Right forelimb (tissue), 1 donor: ENCODE results near the gene SLC22A6.
A peak's percentile ranks its signal among the peaks of the same experiment; 100 is the strongest.

Experiments
- DNase-seq: peaks from one replicate; pipeline ENCODE4 v3.0.0-alpha.2; 2018

The SLC22A6 gene, protein sequence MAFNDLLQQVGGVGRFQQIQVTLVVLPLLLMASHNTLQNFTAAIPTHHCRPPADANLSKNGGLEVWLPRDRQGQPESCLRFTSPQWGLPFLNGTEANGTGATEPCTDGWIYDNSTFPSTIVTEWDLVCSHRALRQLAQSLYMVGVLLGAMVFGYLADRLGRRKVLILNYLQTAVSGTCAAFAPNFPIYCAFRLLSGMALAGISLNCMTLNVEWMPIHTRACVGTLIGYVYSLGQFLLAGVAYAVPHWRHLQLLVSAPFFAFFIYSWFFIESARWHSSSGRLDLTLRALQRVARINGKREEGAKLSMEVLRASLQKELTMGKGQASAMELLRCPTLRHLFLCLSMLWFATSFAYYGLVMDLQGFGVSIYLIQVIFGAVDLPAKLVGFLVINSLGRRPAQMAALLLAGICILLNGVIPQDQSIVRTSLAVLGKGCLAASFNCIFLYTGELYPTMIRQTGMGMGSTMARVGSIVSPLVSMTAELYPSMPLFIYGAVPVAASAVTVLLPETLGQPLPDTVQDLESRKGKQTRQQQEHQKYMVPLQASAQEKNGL

DNA sequence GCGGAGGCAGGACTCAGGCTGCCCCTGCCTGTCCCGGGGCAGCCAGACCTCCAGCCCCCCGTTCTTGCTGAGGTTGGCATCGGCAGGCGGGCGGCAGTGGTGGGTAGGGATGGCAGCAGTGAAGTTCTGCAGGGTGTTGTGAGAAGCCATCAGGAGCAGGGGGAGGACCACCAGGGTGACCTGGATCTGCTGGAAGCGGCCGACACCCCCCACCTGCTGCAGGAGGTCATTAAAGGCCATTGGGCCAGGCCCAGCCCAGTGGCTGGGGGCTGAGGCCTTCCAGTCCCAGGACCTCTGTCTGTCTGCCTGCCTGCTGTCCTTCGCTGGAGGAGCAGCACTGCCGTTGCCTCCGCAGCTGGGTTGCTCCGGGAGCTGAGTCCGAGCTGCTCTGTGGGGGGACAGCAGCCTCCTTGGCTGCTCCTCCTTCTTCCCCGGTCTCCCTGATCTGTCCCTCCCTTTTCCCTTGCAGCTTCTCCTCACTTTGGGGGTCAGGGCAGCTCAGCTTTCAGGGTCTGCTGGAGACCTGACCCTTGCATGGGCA is at the start of gene SLC22A6:
Gene SLC22A6, minus strand, starts transcription at position 517 of the 541 bp plus-strand sequence. Its CDS starts 277 bp downstream, at position 240.
- peak; percentile 25 for DNase-seq

DNA sequence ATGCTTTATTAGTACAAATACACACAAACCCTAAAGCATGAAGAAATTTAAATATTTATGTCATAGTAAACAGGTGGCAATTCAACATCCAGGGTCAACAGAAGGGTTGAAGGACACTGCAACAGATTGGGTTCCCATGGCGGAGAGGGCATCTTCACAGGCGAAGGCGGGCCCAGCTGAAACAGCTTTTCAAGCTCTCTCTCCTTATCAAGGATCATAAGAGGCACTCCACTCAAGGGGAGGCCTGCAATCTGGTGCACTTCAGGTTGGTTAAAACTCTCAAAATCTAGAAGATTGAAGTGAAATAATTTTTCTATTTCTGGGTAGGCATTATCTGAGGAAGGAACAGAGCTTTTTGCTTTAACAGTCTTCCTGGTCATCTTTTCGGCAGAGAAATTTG is 47.7 kb upstream of the SLC22A6 start:
- no peak for DNase-seq

DNA sequence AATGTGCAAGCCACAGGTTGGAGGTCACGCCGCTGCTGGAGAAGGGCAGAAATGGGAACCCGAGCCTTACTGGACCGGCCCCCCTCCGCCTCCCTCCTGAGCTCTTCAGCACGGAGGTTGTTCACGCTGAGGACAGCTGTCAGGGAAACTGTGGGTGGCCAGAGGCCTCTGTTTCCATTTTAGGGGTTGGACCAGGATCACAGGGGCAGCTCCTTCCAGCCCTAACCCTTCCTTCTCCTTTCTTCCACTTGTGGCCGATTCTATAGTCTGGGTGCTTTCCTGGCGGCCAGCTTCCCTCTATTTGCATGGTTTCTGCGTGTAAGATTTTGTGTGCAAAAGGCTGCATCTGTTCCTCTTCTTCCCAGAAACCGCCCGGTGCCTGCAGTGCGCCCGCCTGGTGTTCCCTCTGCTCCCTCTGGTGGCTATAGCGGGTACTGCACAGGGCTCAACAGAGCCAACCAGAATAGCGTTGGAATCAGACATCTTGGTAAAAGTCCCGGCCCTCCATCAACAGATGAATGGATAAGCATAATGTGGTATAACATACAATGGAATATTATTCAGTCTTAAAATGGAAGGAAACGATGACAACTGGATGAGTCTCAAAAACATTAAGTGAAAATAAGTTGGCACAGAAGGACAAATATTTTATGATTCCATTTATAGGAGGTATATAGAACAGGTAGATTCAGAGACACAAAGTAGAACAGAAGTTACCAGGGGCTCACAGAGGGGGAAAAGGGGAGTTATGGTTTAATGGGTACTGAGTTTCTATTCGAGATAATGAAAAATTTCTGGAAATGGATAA is 39.3 kb upstream of the SLC22A6 start:
- DNase-seq, result peak; percentile 94

DNA sequence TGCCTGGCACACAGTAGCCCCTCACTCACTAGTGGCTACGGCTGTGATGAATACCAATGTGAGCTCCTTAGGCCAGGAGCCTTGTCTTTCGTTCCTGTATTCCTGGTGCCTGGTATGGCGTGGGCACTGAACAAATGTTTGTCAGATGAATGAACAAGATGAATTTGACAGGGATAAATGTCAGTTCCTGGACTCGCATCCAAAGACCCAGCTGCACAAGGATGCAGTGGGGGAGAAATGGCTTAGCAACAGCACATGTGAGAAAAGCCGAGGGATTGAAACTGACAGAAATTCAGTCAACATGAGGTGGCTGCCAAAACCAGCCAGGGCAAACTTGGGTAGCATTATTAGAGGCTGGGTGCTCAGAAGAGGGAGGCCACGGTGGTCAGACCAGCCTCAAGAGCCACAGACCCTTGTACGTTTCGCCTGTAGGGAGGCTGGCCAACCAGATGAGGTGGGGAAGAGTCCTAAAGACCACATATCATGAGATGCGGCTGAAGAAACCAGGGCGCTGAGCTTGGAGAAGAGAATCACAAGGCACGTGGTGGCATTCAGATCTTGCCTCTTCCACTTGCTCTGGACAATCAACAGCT is 38.6 kb upstream of the SLC22A6 start:
- DNase-seq, result no peak

DNA sequence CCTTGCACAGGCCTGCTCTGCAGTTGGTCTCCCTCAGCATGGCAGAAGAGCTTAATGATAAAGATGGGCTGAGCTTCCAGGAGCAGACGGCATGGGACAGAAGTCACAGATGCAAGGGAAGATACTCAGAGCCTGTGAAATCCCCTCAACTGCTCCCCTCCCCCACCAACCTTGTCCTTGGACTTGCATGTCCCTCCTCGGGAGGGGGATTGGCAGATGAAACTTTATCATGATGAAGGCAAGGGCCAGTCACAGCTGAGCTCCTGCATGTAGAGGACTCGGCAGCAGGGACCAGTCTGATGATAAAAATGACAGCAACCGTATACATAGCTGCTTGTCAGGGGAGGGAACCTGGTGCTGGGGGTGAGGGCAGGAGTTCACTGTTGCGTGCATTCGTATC is 37.7 kb upstream of the SLC22A6 start:
- DNase-seq, result no peak

DNA sequence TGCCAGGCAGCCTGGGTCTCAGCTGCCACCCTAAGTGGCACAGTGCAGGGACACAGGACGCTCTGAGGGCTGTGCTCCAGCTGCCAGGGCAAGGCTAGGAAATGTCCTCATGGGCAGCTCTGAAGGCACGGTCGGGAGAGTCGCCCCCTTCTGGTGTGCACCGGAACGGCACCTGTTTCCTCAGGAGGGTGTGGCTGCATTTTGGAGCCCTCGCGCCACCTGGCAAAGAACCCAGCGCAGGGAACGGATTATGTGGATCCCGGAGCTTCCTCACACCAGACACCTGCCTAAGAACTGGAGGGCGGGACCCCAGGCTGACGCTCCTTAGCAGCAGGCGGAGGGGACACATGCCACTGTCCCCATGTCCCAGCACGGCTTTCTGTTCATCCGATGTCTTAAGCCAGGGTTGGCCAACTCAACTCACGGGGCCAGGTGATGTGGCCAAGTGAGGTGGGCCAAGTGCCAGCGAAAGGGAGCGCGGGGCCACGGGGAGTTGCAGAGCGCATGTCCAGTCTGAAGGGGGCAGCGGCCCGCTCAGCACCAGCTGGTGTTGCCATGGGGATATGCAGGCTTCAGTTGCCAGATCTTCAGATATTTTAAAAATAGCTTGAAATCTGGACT is 36.0 kb upstream of the SLC22A6 start:
- no peak for DNase-seq

DNA sequence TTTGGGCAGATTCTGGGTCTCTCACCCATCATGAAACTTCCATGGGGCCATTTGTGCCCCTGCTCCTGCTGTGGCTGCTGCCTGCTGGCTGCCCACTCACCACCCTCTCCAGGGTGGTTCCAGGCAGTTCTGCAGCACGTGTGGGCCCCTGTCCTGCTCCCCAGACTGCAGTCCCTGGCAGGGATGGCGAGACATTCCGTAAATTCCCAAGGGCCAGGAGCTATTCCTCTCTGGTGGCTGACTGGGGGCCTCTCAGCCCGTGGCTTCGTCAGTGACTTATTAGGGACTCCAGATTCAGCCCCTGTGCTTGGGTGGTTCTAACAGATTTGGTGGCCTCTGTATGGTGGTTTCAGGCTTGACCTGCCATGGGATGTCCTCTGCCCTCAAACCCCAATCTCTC is 34.7 kb upstream of the SLC22A6 start:
- no peak for DNase-seq

DNA sequence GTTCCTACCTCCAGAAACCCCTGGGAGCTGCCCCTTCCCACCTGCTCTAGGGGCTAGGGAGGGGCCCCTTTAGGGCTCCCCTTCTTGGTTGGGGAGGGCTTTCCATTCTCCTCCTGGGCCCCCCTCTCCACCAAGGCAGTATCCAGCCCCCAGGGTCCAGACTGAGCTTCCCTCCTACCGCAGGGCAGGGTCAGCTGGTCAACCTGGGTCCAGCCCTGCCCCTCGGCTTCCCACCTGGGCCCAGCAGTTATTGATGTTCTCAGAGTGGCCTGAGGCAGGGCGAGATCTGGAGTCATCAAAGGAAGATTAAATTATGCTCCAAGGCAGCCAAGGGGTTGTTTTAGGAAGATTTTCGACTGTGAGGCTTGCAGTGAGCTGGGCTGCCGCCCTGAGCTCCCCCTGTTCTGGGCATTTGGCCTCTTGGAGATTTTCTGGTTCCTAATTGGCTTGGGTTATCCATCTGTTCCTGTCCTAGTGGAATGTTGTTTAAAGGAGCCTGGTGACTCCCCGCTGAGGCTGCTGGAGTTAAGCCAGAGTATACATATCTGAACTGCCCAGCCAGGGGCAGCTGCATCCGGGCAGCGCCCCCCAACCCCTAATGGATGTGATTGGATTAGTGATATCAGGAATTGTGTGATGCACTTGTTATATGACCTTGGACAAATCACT is 32.7 kb upstream of the SLC22A6 start:
- DNase-seq, result no peak

DNA sequence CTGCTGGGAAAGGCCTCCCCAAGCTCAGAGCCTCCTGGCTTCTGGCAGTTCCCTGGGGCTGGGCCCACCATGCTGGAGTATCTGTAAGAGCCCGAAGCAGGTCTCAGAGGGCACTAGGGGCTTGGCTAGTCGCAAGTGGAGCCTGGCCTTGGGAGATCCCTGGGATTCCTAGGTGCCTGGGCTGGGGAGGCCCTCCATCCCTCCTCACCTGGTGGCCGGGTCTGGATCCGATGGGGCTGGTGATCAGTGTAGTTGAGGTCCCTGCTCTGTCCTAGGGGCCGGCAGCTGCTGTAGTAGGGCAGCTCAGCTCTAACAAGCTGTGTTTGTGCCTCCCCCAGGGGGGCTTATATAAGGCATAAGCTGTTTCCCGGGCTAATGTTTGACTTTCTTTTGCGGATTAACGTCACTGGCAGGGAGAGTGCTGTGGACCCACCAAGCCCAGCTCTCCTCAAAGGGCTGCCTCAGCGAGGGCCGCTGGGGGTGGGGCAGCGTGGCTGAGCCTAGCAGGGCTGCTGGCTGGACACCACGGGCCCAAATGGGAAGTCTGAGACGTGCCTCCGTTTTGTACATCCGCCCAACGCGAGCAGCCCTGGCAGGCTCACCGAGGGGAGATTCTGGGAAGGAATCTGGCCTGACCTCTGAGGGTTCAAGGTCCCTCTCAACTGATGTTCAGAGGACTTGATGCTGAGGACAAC is 30.9 kb upstream of the SLC22A6 start, which contains the start of gene SLC22A8:
Gene SLC22A8, minus strand, starts transcription at position 321 of the 695 bp plus-strand sequence. CDS start 883 bp downstream, outside the sequence.
- no peak for DNase-seq

DNA sequence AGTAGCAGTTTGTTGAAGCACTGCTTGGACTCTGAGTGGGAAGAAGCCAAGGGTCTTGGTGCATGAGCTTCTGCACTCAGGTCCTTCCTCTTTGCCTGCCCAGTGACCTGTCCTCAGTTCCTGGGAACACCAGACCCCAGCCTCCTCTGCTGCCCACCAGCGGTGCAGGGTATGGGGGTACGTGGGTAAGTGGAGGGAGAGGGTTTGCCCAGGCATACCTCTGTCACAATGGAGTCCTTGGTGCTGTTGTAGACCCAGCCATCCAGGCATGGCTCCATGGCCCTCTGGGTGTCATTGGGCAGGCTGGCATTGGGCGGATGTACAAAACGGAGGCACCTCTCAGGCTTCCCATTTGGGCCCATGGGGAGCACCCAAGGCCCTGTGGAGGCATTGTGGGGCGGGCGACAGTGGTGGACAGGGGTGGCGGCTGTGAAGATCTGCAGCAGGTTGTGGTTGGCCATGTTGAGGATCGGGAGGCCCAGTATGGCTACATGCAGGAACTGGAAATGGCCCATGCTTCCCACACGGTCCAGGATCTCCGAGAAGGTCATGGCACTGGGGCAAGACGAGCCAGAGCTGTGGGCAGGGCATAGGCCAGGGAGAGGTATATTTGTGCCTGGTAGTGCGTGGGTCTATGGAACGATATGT is 29.8 kb upstream of the SLC22A6 start:
- DNase-seq, result no peak

DNA sequence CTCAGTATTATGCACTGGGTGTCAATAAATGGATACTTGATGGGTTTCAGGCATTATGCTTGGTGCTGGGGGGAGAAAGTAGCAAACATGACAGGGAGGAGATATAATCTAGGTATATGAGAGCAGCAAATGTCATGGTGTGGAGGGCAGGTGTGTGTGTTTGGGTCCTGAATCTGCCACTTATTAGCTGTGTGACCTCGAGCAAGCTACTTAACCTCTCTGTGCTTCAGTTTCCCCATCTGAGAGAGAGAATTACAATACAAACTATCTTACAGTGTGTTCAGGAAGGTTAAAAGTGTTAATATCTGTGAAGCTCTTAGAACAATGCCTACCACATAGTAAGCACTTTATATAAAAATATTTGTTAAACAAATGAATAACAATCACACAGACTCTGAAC is 28.1 kb upstream of the SLC22A6 start:
- DNase-seq, result no peak

DNA sequence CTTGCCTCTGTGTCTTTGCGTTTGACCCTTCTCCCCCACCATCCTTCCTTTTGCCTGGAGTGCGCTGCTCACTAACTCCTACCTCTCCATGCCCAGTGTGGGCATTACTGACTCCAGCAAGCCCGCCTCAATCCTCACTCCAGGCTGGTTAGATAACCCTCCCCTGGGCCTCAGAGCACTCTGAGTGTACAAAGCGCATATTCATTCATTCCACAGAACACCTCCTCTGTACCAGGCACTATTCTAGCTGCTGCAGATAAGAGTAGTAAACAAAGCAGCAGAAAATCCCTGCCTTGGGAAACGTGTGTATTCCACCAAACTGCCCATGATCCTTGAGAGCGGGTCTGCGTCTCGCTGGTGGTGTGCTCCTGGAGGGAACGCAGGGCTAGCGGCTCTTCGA is 27.7 kb upstream of the SLC22A6 start:
- no peak for DNase-seq

DNA sequence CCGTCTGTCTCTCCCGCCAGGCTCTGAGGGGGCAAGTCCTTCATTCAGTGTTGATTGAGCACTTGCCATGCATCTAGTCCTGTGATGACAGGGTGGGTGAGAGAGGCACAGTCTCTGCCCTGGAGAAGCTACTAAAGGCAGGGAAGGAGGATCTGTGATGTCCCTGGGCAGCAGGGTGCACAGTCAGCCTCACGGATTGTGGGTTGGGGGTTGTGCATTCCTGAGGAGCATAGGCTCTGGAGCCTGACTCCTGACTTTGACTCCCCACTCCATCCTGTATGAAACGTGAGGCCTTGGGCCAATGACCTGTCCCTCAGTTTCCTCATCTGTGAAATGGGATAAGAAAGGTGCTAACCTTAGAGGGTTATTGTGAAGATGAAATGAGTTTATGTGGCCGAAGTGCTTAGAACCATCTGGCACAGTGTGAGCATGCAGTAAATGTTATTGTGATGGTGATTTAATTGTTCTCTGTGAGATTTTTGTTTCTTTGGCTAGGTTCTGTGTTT is 26.2 kb upstream of the SLC22A6 start:
- no peak for DNase-seq

DNA sequence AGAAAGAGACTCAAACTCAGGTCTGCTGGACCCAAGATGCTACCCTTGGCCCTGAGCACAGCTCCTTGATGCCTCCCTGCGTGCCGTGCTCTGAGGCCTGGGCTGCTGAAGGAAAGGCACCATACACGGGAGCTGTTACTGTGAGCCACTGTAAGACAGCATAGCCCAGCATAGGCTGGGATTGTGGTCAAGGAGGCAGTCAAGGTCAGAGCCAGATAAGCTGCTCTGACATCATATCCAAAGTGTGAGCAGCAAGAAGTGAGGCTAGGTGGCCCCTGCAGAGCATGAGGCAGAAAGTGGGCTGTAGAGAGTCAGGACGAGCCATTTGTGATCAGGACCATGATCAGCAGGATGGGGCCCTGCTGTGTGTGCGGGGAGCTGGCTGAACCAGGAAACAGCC is 23.2 kb upstream of the SLC22A6 start:
- DNase-seq, result no peak

DNA sequence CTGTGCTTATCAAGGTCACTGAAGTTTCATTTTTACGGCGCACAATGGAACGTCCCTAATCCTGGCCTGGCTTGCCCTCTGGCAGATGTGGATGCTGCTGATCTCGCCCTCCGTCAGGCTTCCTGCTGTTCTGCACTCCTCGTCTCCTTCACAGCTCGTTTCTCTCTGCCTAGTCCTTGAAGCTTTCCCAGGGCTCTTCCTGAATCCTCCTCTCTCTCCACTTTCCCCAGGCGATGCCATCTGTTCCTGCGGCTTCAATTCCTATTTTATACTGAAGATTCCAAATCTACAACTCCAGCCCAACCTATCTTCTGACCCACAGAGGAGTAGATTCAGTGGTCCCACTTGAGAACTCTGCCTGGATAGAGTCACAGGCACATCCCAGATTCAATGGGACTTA is 16.7 kb upstream of the SLC22A6 start:
- no peak for DNase-seq

DNA sequence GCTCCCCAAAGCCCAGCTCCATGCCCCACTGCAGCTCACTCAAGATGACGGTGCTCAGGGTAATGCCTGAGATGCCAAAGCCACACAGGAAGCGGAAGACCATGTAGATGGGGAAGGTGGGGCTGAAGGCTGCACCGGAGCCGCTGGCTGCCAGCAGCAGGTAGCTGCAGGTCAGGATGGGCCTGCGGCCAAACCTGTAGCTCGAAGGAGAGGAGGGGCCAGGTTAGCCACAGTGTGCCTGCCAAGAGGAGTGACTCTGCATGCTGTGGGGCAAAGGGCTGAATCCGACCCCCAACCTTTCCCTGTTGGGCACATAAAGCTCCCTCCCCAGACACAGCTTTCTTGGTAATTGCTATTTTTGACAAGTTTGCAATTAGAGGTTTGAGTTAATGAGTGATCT is 14.9 kb upstream of the SLC22A6 start:
- no peak for DNase-seq

DNA sequence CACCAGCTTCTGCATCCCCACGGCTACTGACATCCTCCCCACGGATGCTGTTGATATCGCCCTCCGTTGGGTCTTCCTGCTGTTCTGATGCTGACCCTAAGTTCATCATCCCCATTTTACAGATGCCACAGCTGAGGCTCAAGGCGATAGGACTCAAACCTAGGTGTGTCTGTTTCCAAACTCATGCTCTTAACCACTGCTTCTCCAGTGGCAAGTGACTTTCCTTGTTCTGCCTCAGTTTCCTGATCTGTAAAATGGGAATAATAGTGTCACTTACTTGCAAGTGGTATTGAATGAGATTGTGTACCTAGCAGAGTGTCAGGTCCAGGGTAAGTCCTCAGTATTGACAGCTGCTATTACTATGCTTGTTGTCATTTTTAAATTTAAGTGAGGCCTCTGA is 14.4 kb upstream of the SLC22A6 start:
- no peak for DNase-seq

DNA sequence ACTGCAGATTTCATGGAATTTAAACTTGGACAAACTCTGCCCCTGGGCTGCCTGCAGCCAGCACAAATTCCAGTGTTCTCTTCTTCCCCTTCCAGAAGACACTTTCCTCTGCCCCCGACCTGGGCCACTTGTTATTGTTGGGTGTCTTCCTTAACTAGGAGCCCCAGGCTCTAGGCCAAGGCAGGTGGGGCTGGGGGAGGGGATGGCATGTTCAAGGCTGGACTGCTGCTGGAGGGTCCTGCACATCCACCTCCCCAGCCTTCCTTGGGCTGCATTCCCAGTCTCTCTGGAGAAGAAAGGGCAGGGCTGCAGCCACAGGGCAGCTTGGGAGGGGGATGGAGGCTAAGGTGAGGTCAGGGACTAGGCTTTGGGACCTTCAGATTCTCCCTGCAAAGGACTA is 11.5 kb upstream of the SLC22A6 start:
- DNase-seq, result no peak

DNA sequence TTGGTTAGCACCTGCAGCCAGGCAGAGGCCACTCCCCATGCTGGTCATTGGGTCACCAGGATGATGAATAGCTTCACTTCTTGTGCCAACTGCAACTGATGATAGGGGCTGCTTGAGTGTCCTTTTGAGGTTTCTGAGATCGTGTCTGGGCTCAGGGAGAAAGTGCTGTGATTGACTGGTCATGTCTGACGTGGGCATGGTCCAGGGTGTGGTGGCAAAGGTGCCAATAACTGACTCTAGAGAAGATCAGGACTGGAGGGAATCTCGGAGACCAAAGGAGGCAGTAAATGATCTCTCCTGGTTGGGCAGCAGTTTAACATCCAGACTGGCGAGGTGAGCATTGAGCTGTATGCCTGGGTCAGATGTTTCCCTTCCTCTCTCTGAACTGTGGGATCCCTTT is 10.0 kb upstream of the SLC22A6 start:
- no peak for DNase-seq

DNA sequence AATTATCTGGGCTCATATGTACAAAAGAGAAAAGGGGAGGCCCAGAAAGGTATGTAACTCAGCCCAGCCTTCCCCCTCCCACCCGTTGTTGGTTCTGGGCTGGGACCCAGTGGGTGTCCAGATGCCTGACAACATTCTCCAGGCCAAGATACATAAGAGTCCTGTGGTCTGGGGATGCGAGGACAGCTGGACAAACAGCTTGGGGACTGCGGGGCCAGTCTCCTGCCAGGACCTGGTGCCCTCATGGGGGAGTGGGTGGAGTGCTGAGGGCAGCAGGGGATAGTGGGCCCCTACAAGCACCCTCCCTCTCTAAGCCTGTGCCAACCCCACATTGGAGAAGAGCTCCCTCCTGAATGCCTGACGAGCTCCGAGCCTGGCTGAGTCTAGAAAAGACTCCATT is 3.5 kb upstream of the SLC22A6 start:
- DNase-seq, result peak; percentile 37
